HG02571 (cell line): ENCODE data around the gene XIRP2.
"Not testable (repeated sequence)": the region's sequence is repeated elsewhere in the genome, so short reads cannot be mapped to it uniquely, and the experiment has no call there.

ENCODE experiments used
- ATAC-seq: cut with Tn5 transposase; IDR thresholded peaks from one replicate; pipeline ENCODE4 v1.9.1; 2021; ENCODE audit warnings: mild to moderate bottlenecking, moderate library complexity; ENCODE audit not compliant: unreplicated experiment

XIRP2 gene

DNA sequence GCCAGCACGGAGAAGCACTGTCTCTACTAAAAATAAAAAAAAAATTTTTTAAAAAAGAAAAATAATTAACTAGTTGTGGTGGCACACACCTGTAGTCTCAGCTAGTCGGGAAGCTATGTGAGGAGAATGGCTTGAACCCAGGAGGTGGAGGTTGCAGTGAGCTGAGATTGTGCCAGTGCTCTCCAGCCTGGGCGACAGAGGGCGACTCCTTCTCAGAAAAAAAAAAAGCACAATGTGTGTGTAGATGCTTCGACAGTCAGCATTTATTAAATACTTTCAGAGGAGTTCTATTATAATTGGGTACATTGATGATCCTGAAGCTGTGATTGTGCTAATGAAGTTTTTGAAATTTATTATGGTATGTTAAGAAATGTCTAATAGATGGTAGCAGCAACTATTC is 46.5 kb downstream of the XIRP2 start:
- no peak for ATAC-seq

GRCh38 chr2:166942377-166942776 is 54.1 kb downstream of the XIRP2 start:
- ATAC-seq: no peak

DNA sequence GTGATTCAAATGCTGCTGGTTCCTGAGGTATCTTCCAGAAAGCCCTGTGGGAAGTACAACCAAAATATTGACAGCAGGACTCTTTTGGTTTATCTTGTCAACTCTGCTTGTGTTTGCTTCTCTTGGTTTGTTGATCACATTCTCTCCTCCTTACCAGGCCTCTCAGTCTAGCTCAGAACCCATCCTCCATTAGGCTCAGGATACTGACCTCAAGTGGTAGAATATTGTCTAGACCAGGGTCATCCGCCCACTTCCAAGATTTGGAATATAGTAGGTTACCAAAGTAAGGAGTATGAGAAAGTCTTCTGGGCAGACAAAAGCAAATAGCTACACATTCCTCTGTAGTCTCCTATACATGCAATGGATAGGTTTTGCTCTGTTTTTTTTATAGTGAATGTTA is 56.6 kb downstream of the XIRP2 start:
- ATAC-seq: no peak

DNA sequence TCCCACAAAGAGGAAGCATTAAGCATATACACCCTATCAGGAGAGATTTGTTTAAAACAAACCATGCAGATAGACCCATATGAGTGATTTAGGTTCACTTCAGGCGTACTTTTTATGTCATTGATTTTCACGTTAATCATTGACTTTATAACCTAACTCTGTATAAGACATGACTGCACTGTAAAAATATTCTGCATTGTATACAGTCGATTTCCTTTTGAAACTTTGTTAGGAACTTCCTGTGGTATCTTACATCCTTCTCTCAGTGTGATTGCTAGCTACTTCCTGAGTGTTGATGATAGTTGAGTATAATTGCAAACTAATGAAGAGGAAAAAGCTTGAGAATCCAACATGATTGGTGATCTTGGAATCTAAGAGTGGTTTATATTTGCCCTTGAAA is 69.4 kb downstream of the XIRP2 start:
- no peak for ATAC-seq

DNA sequence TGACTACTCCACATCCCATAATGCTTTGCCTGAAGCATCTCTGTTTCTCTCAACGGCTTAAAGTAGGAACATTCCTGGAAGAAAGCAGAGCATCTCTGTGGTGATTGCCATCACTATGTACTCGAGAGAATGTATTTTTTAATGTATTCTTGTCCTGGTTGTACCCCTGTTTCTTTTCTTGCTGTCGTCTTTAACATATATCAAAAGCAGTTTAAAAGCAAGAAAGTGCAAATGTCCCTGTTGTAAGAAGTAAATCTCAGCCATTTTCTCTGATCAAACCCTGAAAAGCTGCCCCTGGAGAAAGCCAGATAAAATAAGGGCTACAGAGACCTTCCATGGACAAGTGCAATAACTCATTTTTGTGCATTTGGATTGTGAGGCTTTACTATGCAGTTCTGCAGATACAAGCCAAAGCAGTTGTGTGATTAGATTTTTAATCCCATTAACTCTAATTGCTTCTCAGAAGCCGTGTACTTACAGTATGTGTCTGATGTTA is 70.8 kb downstream of the XIRP2 start:
- no peak for ATAC-seq

DNA sequence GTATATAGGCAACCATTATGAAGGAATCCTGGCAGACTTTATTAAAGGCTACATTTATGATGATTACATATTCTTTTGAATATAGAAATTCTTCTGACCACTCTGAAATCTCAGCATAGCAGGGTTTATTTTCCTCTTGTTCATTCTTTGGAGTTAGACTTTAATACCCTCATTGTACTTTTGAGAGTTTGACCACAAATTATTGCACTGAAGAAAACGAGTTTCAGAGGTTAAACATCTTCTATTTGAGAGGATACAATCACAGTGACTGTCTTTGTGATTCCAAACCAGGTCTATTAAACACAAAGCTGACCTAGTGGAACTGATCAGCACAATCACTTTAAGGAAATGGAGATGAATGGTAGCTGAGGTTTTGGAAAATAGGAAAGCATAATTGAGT is 71.3 kb downstream of the XIRP2 start:
- no peak for ATAC-seq

DNA sequence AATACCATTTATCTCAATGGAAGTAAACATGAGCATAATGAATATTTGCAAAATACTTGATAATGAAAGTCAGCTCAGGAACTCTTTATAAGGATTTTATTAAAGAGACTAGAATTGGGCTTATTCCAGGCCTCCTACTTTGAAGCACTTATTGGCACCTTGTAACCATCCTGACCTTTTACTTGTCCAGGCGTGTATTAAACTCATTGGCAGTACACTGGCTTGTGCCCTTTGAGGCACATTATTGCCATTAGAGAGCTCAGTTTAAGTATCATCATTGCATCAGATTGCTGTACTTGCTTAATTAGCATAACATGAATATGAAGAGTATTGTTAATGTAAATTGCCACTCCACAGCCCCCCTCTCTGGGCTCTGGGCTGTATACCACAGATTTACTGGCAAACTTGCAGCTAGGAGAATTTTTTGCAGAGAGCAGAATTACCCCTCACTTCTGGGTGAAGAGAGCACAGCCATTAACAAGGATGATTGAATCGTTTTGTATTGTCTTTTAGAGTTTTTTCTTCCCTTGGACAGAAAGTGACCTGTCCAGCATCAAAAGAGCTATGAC is 72.5 kb downstream of the XIRP2 start:
- ATAC-seq: no peak

DNA sequence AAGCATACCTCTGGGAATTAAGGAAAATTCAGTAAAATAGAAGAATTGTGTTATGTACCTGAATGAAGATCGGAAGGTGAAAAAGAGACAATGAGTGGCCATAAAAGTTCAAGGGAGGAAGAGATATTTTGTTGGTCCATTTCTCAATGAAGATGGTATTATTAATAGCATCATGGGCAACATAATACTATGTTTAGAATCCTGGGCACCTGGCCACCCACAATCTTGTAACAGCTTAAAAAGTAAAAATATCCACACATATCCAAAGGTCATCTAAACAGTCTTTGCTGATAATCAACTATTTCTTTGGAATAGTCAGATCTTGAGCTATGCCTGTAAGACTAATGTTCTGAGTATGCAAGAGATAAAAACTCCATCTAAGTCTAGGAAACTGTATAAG is 73.7 kb downstream of the XIRP2 start:
- ATAC-seq: no peak

GRCh38 chr2:166969486-166969885 is 81.2 kb downstream of the XIRP2 start:
- ATAC-seq: no peak

DNA sequence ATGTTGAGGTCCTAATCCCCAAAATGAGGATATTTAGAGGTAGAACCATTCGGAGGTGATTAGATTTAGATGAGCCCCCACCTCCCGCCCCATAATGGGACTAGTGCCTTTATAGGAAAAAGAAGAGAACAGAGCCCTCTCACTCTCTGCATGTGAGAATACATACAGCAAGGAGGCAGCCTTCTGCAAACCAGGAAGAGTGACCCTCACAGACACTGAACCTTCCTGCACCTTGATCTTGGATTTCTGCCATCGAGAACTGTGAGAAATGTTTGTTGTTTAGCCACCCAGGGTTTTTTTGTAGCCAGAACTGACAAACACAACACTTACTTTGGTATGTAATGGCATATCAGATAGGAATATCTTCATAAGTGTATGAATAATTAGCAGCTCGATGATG is 83.7 kb downstream of the XIRP2 start:
- no peak for ATAC-seq

- ATAC-seq: no peak
Measured at GRCh38 chr2:166972418-166972817, 84.1 kb downstream of the XIRP2 start.

GRCh38 chr2:166984188-166984587 is 95.9 kb downstream of the XIRP2 start:
- no peak for ATAC-seq

- no peak for ATAC-seq
Measured at GRCh38 chr2:166984797-166985196, 96.5 kb downstream of the XIRP2 start.

GRCh38 chr2:166994588-166995336 is 106.5 kb downstream of the XIRP2 start:
- ATAC-seq: no peak

DNA sequence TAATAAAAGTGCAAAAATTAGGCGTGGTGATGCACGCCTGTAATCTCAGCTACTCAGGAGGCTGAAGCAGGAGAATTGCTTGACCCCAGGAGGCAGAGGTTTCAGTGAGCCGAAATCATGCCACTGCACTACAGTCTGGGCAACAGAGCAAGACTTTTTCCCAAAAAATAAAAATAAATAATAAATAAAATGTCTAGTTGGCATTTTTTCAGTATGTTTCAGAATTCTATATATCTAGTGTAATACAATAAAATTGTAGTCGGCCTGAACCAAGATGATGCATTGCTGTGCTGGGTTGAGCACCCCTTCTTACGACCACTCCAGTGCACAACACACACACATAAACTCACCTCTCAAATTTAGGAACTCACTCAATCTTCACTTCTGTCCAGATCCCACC is 108.2 kb downstream of the XIRP2 start:
- ATAC-seq: no peak

DNA sequence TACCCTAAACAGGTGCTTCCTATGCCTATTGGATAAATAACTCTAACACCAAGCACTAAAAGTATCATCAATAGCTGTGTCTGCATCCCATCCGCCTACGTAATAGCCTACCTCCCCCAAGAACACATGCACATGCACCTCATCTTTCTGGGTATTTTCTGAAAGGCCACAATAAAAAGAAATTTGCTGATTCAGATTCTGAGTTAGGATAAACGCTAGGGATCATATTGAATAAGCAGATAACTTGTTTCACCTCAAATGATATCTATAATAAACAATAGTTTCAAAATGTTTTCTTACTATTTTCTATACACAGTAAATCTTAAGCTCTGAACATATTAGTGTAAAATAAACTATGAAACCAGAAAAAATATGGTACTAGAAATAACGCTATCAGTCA is 112.9 kb downstream of the XIRP2 start:
- no peak for ATAC-seq

DNA sequence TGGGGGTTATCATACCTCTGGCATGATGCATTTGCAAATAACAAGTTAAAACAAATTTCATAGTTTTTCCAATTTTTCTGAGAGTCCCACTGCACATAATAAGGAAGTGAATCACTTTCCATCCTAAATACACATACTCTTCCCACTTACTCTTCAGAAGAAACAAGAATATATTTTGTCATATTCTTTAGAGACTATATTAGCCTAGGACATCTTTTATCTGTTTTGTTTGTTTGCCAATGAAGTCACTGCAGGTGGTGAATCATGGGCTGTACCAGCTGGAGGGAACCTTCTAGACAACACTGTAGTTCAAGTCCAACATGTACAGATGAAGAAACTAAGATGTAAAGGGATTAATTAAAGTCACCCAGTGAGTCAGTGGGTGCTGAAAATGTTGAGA is 116.8 kb downstream of the XIRP2 start:
- ATAC-seq: no peak

- no peak for ATAC-seq
Measured at GRCh38 chr2:167013227-167013626, 124.9 kb downstream of the XIRP2 start.

GRCh38 chr2:167015806-167016205 is 127.5 kb downstream of the XIRP2 start:
- no peak for ATAC-seq

DNA sequence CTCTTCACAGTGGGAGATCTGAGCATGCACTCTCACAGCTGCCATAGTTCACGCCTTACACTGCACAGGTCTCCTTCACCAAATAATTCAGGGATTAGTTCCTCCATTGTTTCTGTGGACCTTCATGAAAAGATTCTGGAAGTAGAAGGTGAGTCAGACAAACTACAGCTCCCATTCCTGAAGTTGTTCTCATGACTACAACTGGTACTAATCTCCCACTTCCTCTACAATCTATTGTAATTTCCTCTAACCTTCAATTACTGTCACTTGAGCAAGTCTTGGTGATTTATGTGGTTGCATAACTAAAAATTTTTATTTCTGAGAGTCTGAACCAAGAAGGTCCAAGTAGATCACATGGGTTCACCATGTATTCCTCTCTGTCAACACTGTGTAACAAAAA is 128.7 kb downstream of the XIRP2 start:
- ATAC-seq: no peak

- ATAC-seq: no peak
Measured at GRCh38 chr2:167018590-167018989, 130.3 kb downstream of the XIRP2 start.

GRCh38 chr2:167028503-167028902 is 140.2 kb downstream of the XIRP2 start:
- ATAC-seq: no peak

- not testable (repeated sequence) for ATAC-seq
Measured at GRCh38 chr2:167034976-167035375, 146.7 kb downstream of the XIRP2 start.
